KOPT-K1 (cell line): Measurements from ENCODE around the gene CCDC138.

Experiments
- H3K27ac ChIP-seq: fragments of 200-600 bp; sonication (generic); 2 replicates; pipeline ENCODE4 v1.5.1; 2016; ENCODE audit warnings: antibody characterized with exemption, mild to moderate bottlenecking, low read depth, low read length; ENCODE audit not compliant: poor library complexity, severe bottlenecking
- H3K36me3 ChIP-seq: fragments of 200-600 bp; sonication (generic); 2 replicates; pipeline ENCODE4 v1.5.1; 2017; ENCODE audit warnings: antibody characterized with exemption, mild to moderate bottlenecking, low read length, moderate library complexity; ENCODE audit not compliant: insufficient read depth
- H3K9me3 ChIP-seq: fragments of 200-600 bp; sonication (generic); 2 replicates; pipeline ENCODE4 v1.5.1; 2017; ENCODE audit warnings: antibody characterized with exemption, low read length, mild to moderate bottlenecking; ENCODE audit not compliant: insufficient read depth, poor library complexity, severe bottlenecking

Gene CCDC138

DNA sequence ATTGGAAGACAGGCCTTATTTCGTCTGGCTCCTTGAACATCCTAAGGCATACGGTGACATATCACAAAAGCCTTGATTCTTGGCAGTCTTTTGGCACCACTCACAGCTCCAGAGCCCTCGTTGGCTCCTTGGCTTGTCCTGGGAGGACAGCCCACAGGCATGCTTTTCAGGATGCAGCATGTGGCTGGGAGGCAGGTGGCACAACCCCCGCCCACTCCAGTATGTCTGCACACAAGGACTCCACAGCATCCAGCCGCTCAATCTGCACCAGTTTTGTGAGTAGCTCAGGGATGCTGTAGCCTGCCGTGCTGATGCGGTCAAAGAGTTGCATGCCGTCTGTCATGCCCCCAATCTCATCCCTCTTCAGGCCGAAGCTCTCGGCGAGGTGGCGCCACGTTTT, 110.2 kb downstream of the CCDC138 start:
- peaks cover under 1% of the 10 kb centered on the region for H3K9me3 ChIP-seq
- H3K27ac ChIP-seq: no peak overlapping the region
- peaks cover 3% of the 10 kb centered on the region; the same call in 1 of the 2 replicates for H3K36me3 ChIP-seq

DNA sequence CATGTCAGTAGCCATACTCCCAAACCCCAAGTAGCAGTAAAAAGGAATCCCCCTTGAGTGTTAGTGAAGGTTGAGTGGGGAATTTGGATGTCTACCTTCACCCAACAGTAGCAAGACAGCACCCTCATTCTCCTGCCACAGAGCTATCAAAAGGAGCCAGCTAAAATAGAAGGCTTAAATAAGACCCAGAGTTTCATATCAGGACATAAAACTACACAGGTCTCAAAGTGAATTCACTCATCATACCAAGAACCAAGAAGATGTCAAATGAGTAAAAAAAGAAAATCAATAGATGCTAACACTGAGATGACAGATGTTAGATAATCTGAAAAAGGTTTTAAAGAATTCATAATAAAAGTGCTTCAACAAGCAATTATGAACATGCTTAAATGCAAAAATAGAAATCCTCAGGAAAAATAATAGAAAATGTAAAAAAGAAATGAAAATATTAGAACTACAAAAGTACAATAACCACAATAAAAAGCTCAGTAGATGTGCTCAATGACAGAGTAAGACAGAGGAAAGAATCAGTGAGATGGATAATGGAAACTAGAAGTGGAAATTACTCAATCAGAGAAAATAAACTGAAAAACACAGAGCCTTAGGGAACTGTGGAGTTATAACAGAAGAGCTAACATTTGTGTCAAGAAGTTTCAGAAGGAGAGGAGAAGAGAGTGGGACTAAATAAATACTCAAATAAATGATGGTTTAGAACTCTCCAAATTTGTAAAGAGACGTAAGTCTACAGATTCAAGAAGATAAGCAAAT, 111.9 kb downstream of the CCDC138 start:
- no peaks in the 10 kb centered on the region for H3K9me3 ChIP-seq
- H3K36me3 ChIP-seq: no peaks in the 10 kb centered on the region
- H3K27ac ChIP-seq: no peak overlapping the region

DNA sequence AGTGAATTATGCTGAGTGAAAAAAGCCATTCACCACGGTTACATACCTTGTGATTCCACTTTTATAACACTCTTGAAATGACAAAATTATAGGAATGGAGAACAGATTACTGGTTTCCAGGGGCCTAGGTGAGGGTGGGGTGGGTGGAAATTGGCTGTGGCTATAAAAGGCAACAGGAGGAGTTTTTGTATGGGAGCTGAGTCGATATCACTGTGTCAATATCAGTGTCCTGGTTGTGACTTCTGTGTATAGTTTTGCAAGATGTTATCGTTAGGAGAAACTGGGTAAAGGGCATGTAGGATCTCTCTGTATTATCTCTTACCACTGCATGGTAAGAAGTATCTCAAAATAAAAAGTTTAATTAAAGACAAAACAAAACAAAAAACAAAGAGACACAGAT, 118.1 kb downstream of the CCDC138 start:
- H3K36me3 ChIP-seq: no peaks in the 10 kb centered on the region
- no peak overlapping the region for H3K27ac ChIP-seq
- no peaks in the 10 kb centered on the region for H3K9me3 ChIP-seq

DNA sequence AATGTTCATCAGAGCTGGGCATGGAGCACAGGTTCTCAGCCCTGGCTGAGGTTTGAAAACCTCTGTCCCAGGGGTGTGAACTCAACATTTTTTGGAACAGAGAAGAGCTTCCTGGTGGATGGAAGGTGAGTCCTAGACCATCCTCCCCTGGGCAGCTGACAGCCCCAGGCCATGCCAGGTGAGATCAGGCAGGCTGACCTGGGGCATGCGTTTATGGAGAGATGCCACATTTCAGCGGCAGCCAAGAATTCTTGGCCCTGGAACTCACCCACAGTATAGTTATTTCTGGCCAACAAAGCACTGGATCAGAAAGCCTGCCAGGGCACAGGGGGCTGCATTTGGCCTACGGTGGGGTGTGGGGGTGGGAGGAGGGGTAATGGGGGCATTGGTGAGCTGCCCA, 118.6 kb downstream of the CCDC138 start:
- H3K36me3 ChIP-seq: no peaks in the 10 kb centered on the region
- H3K9me3 ChIP-seq: no peaks in the 10 kb centered on the region
- H3K27ac ChIP-seq: no peak overlapping the region

DNA sequence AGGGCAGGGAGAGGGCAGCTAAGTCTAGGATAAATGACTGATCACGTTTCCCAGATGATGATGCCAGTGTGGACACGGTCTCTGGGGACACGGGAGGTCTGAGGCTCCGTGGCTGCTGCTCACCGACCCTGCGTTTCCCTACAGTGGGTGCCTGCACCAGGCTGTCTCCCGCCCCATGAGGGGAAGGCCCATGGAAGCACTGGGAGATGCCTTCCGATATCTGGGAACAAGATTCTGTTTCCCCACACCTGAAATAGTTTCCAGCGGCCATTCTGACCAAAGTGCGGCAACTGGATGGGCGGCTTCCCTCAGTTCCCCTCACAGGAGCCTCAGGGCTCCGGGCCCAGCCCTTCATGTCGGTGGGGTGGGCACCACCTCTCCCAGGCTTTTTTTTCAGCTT, 119.3 kb downstream of the CCDC138 start:
- Histone ChIP-seq H3K27ac (no peak overlapping the region), H3K36me3 (no peaks in the 10 kb centered on the region), H3K9me3 (no peaks in the 10 kb centered on the region)

DNA sequence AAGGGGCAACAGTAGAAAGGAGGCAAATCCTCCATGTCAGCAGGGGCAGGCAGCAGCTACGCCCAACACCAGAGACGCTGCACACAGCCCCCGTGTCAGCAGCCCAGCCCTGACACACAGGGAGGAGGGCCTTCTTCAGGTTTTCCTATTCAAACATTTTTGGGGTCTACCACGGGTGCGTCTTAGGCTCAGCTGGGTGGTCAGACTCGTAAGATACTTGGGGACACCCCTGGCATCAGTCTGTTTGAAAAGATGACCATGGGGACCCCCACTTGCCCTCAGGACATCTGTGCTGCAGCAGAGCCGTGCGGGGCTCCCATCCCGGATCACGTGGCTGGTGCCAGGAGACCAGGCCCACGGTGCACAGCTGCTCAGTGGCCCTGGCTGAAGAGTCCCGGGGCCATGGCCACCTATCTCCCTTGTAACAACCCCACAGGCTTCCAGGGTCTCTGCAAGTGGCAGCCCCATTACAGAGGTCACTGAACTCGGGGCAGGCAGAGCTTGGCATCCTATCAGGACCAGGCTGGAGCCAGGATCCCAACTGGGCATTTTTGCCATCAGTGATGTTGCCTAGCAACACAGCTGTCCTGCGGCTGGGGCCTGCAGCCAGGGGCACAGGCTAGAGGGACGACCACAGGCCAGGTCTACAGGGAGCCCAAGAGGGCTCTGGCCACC, 120.0 kb downstream of the CCDC138 start:
- H3K36me3 ChIP-seq: no peaks in the 10 kb centered on the region
- H3K9me3 ChIP-seq: no peaks in the 10 kb centered on the region
- no peak overlapping the region for H3K27ac ChIP-seq

DNA sequence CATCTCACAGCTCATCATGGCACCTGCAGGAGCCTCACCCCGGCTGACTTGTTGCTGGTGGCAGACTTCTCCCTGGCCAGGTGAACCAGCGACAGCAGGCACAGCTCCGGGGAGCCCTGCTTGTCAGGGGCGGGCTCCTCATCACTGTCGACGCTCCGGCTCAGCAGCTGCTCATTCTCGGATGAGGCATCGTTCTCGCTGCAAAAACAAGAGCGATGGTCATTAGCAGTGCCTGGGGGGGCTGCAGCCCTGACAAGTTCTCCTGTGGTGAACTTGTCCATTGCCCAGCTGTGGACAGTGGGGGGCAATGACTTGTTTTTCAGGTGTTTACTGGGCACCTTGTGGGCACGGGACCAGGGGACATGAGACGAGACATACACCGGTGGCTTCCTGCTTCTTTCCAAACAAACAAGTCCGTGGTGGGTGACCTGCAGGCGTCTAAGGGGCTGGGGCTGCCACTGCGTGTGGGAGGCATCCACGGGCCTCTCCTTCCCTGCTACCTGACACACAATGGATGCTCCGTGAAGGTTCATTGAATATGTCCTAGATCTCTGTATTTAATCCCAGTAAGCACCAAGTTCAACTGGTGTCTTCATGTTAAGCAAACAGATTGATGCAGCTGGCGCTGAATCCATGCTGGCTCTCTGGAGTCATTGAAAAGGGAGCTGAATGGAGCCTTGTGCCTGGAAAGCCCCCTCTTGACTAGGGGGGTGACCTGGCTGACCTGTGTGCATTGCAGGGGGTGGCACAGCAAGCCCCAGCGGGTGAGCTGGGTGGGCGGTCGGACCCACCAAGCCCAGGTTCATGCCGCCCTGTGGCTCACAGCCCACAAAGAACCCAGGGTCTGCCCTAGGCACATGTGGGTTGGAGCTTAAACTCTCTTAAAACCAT, 121.5 kb downstream of the CCDC138 start:
- Histone ChIP-seq H3K36me3 (no peaks in the 10 kb centered on the region), H3K9me3 (no peaks in the 10 kb centered on the region), H3K27ac (no peak overlapping the region)

DNA sequence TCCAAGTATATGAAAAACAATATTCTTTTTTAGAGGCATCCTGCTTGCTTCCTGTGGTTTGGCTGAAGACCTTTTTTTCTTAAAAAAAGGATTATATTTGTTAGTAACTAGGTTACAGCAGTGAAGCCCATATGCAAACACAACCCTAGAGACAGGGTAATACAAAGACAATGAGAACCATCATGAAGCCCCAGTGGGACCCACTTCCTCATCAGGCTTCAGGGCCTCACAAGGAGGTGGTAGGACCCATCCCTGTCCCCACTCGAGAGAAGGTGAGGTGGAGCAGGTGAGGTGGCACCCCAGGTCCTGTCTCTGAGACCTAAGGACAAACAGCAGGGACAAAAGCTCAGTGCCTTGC, 122.1 kb downstream of the CCDC138 start:
- Histone ChIP-seq H3K27ac (no peak overlapping the region), H3K9me3 (no peaks in the 10 kb centered on the region), H3K36me3 (no peaks in the 10 kb centered on the region)

DNA sequence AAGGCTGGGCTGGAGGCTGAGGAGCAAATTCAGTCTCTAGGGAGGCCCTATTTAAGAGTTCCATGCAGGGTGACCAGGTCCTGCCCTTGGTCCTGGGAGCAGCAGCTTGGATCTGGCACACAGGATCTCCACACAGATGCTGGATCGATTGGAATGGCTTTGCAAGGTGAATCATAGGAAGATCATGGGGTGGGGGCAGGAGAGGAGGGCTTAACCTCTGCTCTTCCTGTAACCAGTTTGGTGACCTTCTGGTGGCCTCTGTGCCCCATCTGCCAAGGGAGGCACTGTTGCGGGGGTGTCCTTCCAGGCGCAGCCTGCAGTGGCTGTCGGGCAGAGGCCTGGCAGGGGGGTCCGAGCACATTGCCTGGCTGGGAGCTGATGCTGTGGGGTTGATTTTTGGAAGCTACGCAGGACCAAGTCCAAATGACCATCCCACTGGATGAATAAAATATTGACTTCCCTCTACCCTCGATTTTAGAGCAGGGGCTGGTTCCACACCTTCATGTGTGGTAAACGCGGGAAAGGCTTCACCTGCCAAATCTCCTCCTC, 122.8 kb downstream of the CCDC138 start:
- H3K27ac ChIP-seq: no peak overlapping the region
- H3K9me3 ChIP-seq: no peaks in the 10 kb centered on the region
- no peaks in the 10 kb centered on the region for H3K36me3 ChIP-seq

DNA sequence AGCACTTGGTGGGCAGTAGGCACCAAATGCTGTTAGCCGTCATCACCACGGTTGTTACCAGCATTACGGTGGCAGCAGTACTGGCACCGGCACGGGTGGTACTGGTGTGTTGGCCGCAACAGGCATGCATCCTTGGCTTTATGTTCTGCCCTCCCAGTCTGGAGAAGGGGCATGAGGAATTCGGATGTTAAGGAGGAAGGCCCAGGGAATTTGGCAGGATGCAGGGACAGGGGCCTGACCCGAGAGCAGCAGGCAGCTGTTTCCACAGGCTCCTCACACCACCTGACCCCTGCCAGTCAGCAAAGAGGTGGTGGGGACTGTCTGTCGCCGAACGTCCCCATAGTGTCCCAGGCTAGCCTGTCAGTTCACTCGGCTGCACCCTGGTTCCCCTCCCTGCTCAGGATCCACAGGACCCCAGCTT, 123.5 kb downstream of the CCDC138 start:
- Histone ChIP-seq H3K36me3 (no peaks in the 10 kb centered on the region), H3K27ac (no peak overlapping the region), H3K9me3 (no peaks in the 10 kb centered on the region)

DNA sequence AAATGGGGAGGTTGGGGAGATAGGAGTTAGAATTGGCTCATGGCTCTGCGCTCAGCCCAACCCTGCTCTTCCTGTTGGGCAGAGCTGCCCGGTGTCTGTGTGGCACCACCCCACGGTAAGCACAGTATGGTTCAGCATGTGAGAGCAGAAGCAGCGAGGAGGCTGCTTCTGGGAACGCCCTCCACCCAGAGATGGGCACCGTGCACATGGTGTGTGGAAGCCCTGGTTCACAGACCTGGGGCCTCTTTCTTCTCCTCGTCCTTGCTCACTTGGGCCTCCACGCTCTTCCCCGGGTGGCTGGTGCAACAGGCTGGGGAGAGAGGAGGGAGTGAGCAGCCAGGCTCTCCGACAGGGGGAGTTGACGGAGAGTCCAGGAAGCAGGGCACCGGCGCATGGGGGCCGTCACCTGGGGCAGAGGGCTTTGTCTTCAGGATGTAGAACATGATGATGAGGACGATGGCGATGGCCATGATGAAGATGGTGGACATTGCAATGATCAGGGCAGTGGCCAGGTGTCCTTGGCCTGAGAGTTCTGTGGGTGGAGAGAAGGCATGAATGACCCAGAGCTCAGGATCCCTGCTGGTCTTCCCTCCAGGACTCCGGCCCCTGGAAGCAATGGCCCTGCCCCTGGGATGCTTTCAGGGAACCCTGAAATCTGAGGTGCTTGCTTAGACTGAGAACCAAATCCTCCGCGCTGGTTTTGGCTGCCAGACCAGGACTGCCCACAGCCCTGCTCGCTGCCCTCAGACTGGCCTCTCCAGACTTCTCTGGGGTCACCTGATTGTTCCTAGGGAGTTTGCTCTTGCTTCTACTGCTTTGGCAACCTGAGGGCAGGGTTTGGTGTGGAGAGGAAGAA, 124.2 kb downstream of the CCDC138 start:
- Histone ChIP-seq H3K9me3 (no peaks in the 10 kb centered on the region), H3K27ac (no peak overlapping the region), H3K36me3 (no peaks in the 10 kb centered on the region)

DNA sequence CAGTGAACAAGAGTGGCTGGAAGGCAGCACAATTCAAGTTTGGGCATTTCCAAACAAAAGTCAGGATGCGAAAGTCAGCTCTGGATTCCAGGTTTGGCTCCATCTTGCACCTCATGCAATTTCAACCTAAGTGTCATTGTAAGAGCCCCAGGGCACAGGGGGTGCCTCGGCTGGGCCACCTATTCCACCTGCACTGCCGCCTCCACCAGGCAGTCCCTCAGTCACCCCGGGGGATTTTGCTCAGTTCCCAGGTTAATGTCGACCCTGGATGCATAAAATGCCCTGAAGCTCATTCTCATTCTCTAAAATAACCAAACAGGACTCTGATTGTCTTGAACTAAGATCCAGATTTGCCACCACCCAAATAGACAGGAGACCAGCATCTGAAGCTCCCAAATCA, 124.8 kb downstream of the CCDC138 start:
- Histone ChIP-seq H3K9me3 (no peaks in the 10 kb centered on the region), H3K36me3 (no peaks in the 10 kb centered on the region)

DNA sequence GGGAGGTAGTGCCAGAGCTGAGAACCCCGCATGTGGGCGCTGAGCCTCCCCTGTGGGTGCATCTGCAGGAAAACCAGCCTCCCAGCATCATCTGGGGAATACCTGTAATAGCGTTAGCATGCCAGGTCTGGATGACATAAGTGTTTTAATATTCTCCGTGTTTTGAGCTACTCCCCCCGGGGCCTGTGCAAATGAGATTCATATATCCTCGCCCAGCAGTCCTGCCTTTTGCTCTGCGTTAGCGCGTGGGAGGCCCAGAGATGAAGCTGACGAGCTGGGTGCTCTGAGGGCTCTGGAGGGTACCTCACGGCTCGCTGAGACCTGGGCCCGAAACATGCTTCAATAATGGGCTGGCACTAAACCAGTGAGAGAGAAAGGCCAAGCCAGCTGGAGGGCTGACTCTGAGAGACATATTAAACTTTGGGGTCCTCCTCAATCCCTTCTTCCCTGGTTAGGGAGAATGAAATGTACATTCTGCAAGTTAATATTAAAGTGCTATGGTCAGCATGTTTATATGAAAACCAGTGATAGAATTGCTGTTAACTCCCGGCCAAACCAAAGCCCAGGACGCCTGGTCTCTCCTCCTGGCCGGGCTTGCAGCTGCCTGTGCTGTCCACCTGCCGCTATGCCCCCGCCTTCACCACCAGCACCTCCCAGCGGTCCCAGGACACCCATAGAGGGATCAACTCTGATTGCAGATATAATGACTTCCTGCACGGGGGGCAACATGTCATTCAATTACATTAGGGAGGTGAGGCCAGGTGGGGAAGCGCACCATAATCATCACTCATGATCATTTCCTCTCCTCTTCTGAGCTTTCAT, 125.4 kb downstream of the CCDC138 start:
- no peaks in the 10 kb centered on the region for H3K36me3 ChIP-seq
- H3K9me3 ChIP-seq: no peaks in the 10 kb centered on the region
- H3K27ac ChIP-seq: no peak overlapping the region

More for the DNA sequence above, 124.8 kb downstream of the CCDC138 start:
- H3K27ac ChIP-seq: no peak overlapping the region

DNA sequence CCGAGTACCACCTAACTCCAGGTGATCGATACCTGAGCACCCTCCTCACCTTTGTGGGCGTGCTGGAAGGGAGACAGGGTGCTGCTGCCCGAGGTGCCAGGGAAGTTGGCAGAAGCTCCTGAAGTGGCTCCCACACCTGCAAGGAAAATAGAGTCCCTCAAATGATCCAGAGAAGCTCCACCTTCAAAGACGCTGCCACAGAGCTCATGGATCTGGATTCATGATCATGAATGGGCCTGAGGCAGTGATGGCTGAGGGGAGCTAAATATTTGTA, 126.0 kb downstream of the CCDC138 start:
- H3K36me3 ChIP-seq: no peaks in the 10 kb centered on the region
- H3K9me3 ChIP-seq: no peaks in the 10 kb centered on the region
- no peak overlapping the region for H3K27ac ChIP-seq
